ACC112 (cell line): ENCODE measurements around the gene CIDEC.

Experiments used
- H2AFZ ChIP-seq: fragments of 200-600 bp; sonication (generic); one replicate; pipeline ENCODE4 v1.6.0; 2017; ENCODE audit warnings: antibody characterized with exemption, low read length; ENCODE audit not compliant: unreplicated experiment
- H3K27ac ChIP-seq: fragments of 200-600 bp; sonication (generic); 2 replicates; pipeline ENCODE4 v1.5.1; 2014; ENCODE audit warnings: low read depth, mild to moderate bottlenecking, antibody characterized with exemption, low read length, moderate library complexity
- H3K27me3 ChIP-seq: fragments of 200-600 bp; sonication (generic); 2 replicates; pipeline ENCODE4 v1.6.1; 2014; ENCODE audit warnings: mild to moderate bottlenecking, antibody characterized with exemption, low read length, moderate library complexity, mixed read lengths; ENCODE audit not compliant: insufficient read depth
- H3K36me3 ChIP-seq: fragments of 200-600 bp; sonication (generic); 2 replicates; pipeline ENCODE4 v1.6.1; 2016; ENCODE audit warnings: mild to moderate bottlenecking, antibody characterized with exemption, low read length, moderate library complexity, mixed read lengths; ENCODE audit not compliant: insufficient read depth
- H3K4me1 ChIP-seq: fragments of 200-600 bp; sonication (generic); one replicate; pipeline ENCODE4 v1.6.1; 2016; ENCODE audit warnings: low read length, mixed read lengths; ENCODE audit not compliant: insufficient read depth, unreplicated experiment, control insufficient read depth
- H3K4me3 ChIP-seq: fragments of 200-600 bp; sonication (generic); 2 replicates; pipeline ENCODE4 v1.5.1; 2014; ENCODE audit warnings: mild to moderate bottlenecking, low read depth, low read length
- H3K79me2 ChIP-seq: fragments of 200-600 bp; sonication (generic); one replicate; pipeline ENCODE4 v1.6.0; 2016; ENCODE audit warnings: low read length; ENCODE audit not compliant: control insufficient read depth, unreplicated experiment, insufficient read depth

The CIDEC gene, protein sequence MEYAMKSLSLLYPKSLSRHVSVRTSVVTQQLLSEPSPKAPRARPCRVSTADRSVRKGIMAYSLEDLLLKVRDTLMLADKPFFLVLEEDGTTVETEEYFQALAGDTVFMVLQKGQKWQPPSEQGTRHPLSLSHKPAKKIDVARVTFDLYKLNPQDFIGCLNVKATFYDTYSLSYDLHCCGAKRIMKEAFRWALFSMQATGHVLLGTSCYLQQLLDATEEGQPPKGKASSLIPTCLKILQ

DNA sequence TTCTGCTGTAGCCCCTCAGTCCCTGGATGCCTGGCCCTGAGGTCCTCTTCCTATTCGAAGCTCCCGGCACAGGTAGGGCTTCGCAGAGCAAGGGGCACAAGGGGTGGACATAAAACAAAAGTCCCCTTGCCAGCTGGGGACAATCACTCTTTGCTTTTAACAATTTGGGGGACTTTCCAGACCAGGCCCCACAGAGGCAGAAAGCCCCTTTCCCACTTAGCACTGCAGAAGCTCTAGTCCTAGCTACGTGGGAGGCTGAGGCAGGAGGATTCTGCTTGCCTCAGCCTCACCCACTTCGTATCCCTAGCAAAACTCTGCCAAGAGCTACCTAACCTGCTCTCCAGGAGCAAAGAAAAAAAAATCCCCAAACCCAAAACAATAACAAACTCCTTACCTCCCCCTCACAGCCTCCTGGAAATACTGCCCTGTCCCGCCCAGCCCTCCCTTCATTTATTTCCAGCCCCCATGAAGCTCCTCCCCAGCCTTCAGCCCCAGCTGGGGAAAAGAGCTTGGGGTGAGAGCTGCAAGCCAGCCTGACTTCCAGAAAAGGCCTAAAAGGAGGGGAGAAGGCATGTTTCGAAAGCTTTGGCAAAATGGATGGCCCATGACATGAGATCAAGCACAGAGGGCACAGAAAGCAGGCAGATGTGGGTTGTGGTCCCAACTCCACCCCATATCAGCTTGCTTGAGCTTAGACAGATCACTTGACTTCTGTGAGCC is at the start of gene CIDEC:
Gene CIDEC, minus strand, starts transcription at position 424 of the 720 bp plus-strand sequence. CDS start 1,767 bp downstream, outside the sequence.
- H2AFZ ChIP-seq: no peak within 1 kb of the TSS
- H3K79me2 ChIP-seq: no peaks in the 10 kb centered on the region

GRCh38 chr3:9928158-9928557 is 48.1 kb upstream of the CIDEC start:
- H3K79me2 ChIP-seq: no peaks in the 10 kb centered on the region
- H2AFZ ChIP-seq: no peak overlapping the region
- H3K27ac ChIP-seq: no peak overlapping the region
- H3K4me3 ChIP-seq: no peak overlapping the region
- peaks cover 4% of the 10 kb centered on the region for H3K4me1 ChIP-seq
- peaks cover 18% of the 10 kb centered on the region; the same call in 1 of the 2 replicates for H3K36me3 ChIP-seq
- no peaks in the 10 kb centered on the region for H3K27me3 ChIP-seq

More for the DNA sequence above, at the start of gene CIDEC:
- H3K27ac ChIP-seq: peak within 1 kb of the TSS; percentile 44
- no peaks in the 10 kb centered on the region for H3K36me3 ChIP-seq
- no peaks in the 10 kb centered on the region for H3K27me3 ChIP-seq
- peaks cover 35% of the 10 kb centered on the region for H3K4me1 ChIP-seq
- no peak within 1 kb of the TSS for H3K4me3 ChIP-seq

GRCh38 chr3:9918261-9919038 is 38.4 kb upstream of the CIDEC start:
- no peak overlapping the region for H3K27ac ChIP-seq
- H3K79me2 ChIP-seq: peaks cover 13% of the 10 kb centered on the region
- H2AFZ ChIP-seq: no peak overlapping the region
- no peaks in the 10 kb centered on the region for H3K27me3 ChIP-seq
- peak overlapping the region; percentile 83 for H3K4me3 ChIP-seq
- H3K4me1 ChIP-seq: peaks cover 25% of the 10 kb centered on the region
- H3K36me3 ChIP-seq: no peaks in the 10 kb centered on the region; the same call in 1 of the 2 replicates

- H3K79me2 ChIP-seq: peaks cover 13% of the 10 kb centered on the region
- H3K4me3 ChIP-seq: peak overlapping the region; percentile 83
- no peak overlapping the region for H3K27ac ChIP-seq
- no peaks in the 10 kb centered on the region for H3K36me3 ChIP-seq
- no peaks in the 10 kb centered on the region for H3K27me3 ChIP-seq
- no peak overlapping the region for H2AFZ ChIP-seq
- H3K4me1 ChIP-seq: peaks cover 26% of the 10 kb centered on the region
Observed at GRCh38 chr3:9917820-9918219, 37.8 kb upstream of the CIDEC start.

GRCh38 chr3:9916734-9917680 is 37.0 kb upstream of the CIDEC start, which contains the start of gene IL17RC:
IL17RC (plus strand) TSS chr3:9917098; CDS start chr3:9917316, 218 bp downstream.
- Histone ChIP-seq H3K4me3 (peak within 1 kb of the TSS; percentile 83), H2AFZ (peak within 1 kb of the TSS; percentile 81), H3K79me2 (peaks cover 13% of the 10 kb centered on the region), H3K36me3 (no peaks in the 10 kb centered on the region), H3K27me3 (no peaks in the 10 kb centered on the region), H3K4me1 (peaks cover 34% of the 10 kb centered on the region), H3K27ac (peak within 1 kb of the TSS; percentile 75)

DNA sequence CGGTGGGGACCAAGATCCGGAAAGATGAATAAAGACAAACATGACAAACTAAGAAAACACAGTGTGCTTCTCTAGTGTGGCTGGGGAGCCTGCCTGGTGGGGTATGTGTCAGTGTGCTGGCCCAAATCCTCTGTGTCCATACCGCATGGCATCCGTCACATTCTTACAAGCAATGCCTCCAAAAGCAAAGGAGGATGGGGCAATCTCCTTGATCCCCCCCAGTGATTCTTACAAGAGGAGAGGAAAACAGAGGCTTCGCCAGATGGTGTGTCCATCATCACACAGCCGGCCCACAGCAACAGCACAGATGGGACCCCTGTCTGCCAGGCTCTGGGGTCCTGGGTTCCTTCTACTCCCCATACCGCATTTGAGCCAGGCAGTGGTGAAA is 36.3 kb upstream of the CIDEC start:
- H2AFZ ChIP-seq: no peak overlapping the region
- peaks cover 13% of the 10 kb centered on the region for H3K79me2 ChIP-seq
- H3K27ac ChIP-seq: peak overlapping the region; percentile 75
- no peaks in the 10 kb centered on the region for H3K36me3 ChIP-seq
- H3K4me3 ChIP-seq: peak overlapping the region; percentile 83
- peaks cover 37% of the 10 kb centered on the region for H3K4me1 ChIP-seq
- no peaks in the 10 kb centered on the region for H3K27me3 ChIP-seq

DNA sequence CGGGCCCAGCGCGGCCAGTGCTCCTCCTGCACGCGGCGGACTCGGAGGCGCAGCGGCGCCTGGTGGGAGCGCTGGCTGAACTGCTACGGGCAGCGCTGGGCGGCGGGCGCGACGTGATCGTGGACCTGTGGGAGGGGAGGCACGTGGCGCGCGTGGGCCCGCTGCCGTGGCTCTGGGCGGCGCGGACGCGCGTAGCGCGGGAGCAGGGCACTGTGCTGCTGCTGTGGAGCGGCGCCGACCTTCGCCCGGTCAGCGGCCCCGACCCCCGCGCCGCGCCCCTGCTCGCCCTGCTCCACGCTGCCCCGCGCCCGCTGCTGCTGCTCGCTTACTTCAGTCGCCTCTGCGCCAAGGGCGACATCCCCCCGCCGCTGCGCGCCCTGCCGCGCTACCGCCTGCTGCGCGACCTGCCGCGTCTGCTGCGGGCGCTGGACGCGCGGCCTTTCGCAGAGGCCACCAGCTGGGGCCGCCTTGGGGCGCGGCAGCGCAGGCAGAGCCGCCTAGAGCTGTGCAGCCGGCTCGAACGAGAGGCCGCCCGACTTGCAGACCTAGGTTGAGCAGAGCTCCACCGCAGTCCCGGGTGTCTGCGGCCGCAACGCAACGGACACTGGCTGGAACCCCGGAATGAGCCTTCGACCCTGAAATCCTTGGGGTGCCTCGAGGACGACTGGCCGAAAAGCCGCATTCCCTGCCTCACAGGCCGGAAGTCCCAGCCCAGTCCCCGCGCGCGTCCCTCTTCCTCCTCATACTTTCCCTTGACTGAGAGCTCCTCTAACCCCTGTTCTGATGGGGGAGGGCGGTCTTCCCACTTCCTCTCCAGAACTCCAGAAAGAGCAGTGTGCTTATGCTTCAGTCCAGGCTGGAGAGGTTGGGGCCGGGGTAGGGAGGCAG is 35.4 kb upstream of the CIDEC start:
- Histone ChIP-seq H3K27ac (peak overlapping the region; percentile 75), H3K36me3 (no peaks in the 10 kb centered on the region), H3K4me3 (peak overlapping the region; percentile 79), H3K27me3 (no peaks in the 10 kb centered on the region), H2AFZ (peak overlapping the region; percentile 52), H3K79me2 (peaks cover 13% of the 10 kb centered on the region), H3K4me1 (peaks cover 37% of the 10 kb centered on the region)

- Histone ChIP-seq H3K79me2 (peaks cover 13% of the 10 kb centered on the region), H2AFZ (no peak overlapping the region), H3K27ac (no peak overlapping the region), H3K4me3 (peak overlapping the region; percentile 79), H3K4me1 (peaks cover 37% of the 10 kb centered on the region), H3K27me3 (no peaks in the 10 kb centered on the region), H3K36me3 (no peaks in the 10 kb centered on the region)
Observed at GRCh38 chr3:9914559-9915253, 34.7 kb upstream of the CIDEC start.

DNA sequence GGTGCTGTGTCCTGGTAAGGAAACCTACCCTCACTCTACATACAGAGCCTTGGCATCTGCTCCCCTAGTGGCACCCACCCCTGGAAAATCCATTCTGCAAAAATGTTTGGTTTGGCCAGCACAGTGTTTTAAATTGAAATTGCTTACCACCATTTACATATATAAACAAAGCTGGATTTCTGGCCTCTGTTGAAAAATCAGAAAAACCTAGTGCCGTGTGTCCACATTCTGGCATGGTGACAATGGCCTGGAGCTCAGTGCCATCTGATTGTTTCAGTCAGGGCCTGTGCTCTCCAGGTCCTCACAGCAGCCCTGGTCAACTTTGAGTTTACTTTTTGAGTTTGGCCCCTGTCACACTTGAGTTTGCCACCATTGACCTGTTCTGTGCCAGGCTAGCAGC is 34.0 kb upstream of the CIDEC start:
- no peak overlapping the region for H3K4me3 ChIP-seq
- H3K27ac ChIP-seq: no peak overlapping the region
- peaks cover 13% of the 10 kb centered on the region for H3K79me2 ChIP-seq
- no peaks in the 10 kb centered on the region for H3K36me3 ChIP-seq
- no peak overlapping the region for H2AFZ ChIP-seq
- no peaks in the 10 kb centered on the region for H3K27me3 ChIP-seq
- H3K4me1 ChIP-seq: peaks cover 37% of the 10 kb centered on the region
